CD4-positive, alpha-beta memory T cell (primary cell): ENCODE data around the gene NF1. TPM values are rescaled to one million over a fixed set of nuclear protein-coding genes. Genes with fewer than 3 reads are reported as not detected.

Source experiments
- CTCF ChIA-PET: fragments of 350-600 bp; sonication (Branson Sonifier 250); formaldehyde crosslinking; loops from one replicate; lab custom pipeline; 2021; ENCODE audit warnings: inconsistent platforms; ENCODE audit not compliant: partially characterized antibody; lab: Charles Lee
- POLR2A ChIA-PET: fragments of 350-600 bp; sonication (Branson Sonifier 250); formaldehyde crosslinking; loops from one replicate; lab custom pipeline; 2021; ENCODE audit not compliant: partially characterized antibody; lab: Charles Lee
- DNase-seq, 5 donors: peaks; one replicate each; pipeline versions ENCODE4 v3.0.0 to v3.0.0-alpha.2; 2020 to 2022; ENCODE audit warnings: mixed read lengths in 1 of 5
- H3K27ac ChIP-seq: one replicate; pipeline ENCODE4 v1.7.0; 2013; ENCODE audit warnings: low read depth, low read length
- H3K27me3 ChIP-seq: 2 replicates; pipeline ENCODE4 v1.7.0; 2013; ENCODE audit warnings: mild to moderate bottlenecking, low read length, moderate library complexity; ENCODE audit not compliant: insufficient read depth
- H3K36me3 ChIP-seq: 2 replicates; pipeline ENCODE4 v1.7.0; 2013; ENCODE audit warnings: mild to moderate bottlenecking, low read length, moderate library complexity; ENCODE audit not compliant: insufficient read depth
- H3K4me1 ChIP-seq: 2 replicates; pipeline ENCODE4 v1.7.0; 2013; ENCODE audit warnings: mild to moderate bottlenecking, low read length, moderate library complexity; ENCODE audit not compliant: insufficient read depth
- H3K4me3 ChIP-seq, 2 donors: one replicate each; pipeline ENCODE4 v1.7.0; 2013; ENCODE audit warnings: low read length in 2 of 2, mild to moderate bottlenecking in 1 of 2
- H3K9me3 ChIP-seq, 2 donors: one replicate each; pipeline ENCODE4 v1.7.0; 2013; ENCODE audit warnings: low read length in 2 of 2, control low read depth in 1 of 2; ENCODE audit not compliant: control insufficient read depth in 1 of 2
- H3K27ac Mint-ChIP-seq, 7 donors: one replicate each; pipeline ENCODE4 v1.8.0; 2020 to 2021; ENCODE audit warnings: mixed read lengths in 7 of 7, mild to moderate bottlenecking in 6 of 7, inconsistent platforms in 3 of 7, moderate library complexity in 3 of 7
- H3K27me3 Mint-ChIP-seq, 2 donors: one replicate each; pipeline ENCODE4 v1.8.0; 2020 to 2021; ENCODE audit warnings: mixed read lengths in 2 of 2
- H3K36me3 Mint-ChIP-seq, 2 donors: one replicate each; pipeline ENCODE4 v1.8.0; 2020 to 2021; ENCODE audit warnings: mixed read lengths in 2 of 2, inconsistent platforms in 1 of 2, mild to moderate bottlenecking in 1 of 2
- H3K4me1 Mint-ChIP-seq, 4 donors: one replicate each; pipeline ENCODE4 v1.8.0; 2020 to 2021; ENCODE audit warnings: mixed read lengths in 4 of 4, mild to moderate bottlenecking in 1 of 4
- H3K4me3 Mint-ChIP-seq, 8 donors: one replicate each; pipeline ENCODE4 v1.8.0; 2020 to 2021; ENCODE audit warnings: mixed read lengths in 8 of 8, mild to moderate bottlenecking in 7 of 8, moderate library complexity in 6 of 8, inconsistent platforms in 3 of 8
- H3K9me3 Mint-ChIP-seq, 8 donors: one replicate each; pipeline ENCODE4 v1.8.0; 2020 to 2021; ENCODE audit warnings: mixed read lengths in 8 of 8, mild to moderate bottlenecking in 5 of 8, inconsistent platforms in 3 of 8, moderate library complexity in 1 of 8
- intact Hi-C: fragments of 100-400 bp; cut with micrococcal nuclease; formaldehyde crosslinking; loops from one replicate; pipeline ENCODE4 v1.15.1; 2023
- polyA plus RNA-seq, 2 donors: library from polyadenylated mRNA; unstranded; fragments of 300-500 nt; fragmentation: Illumina TruSeq; gene quantifications; one replicate each; pipeline ENCODE4 v1.2.3, GENCODE V29; 2021
- total RNA-seq, 2 experiments: library from RNA; stranded (reverse); gene quantifications; one replicate each; pipeline ENCODE4 v1.2.3, GENCODE V29; 2021

NF1 gene
- total and polyA plus RNA-seq, 4 experiments from 2014 or later = 5.5 to 52.4 (median 27.9) TPM

DNA sequence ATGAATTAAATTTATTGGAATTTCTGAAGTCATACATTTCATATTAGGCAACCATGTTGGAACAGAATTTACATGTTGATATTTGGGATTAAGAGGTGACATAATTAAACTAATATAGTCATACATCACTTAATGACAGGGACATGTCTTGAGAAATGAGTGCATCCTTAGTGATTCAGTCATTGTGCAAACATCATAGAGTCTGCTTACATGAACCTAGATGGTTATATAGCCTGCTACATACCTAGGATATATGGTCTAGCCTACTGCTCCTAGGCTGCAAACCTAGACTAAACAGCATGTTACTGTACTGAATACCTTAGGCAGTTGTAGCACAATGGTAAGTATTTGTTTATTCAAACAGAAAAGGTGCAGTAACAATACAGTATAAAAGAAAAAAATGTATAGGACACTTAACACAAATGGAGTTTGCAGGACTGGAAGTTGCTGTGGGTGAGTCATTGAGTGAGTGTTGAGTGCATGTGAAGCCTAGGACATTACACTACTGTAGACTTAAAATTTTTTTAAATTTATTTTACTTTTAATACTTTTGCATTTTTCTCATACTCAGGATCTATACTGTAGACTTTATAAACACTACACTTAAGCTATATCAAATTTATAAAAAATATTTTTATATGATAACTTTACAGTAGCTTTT is 116.7 kb downstream of the NF1 start:
- no peaks in the 10 kb centered on the region for H3K9me3 Mint-ChIP-seq
- Histone ChIP-seq H3K4me3 (no peak overlapping the region), H3K27ac (no peak overlapping the region), H3K4me1 (no peaks in the 10 kb centered on the region), H3K9me3 (no peaks in the 10 kb centered on the region), H3K36me3 (no peaks in the 10 kb centered on the region), H3K27me3 (no peaks in the 10 kb centered on the region)
- intact Hi-C loops = loop anchor here (10.0 kb wide), 1 partner anchor 737 kb away; the partner anchor contains the start of gene GOSR1
- H3K27me3 Mint-ChIP-seq = no peaks in the 10 kb centered on the region
- H3K36me3 Mint-ChIP-seq = no peaks in the 10 kb centered on the region
- POLR2A ChIA-PET = no interaction called here
- CTCF ChIA-PET = interaction anchor here (0.6 to 1.5 kb wide), 4 partner anchors 55 to 383 kb away, joined by 3 to 5 read pairs (median 4); no protein-coding TSS in a partner anchor
- no peak for DNase-seq
- no peak overlapping the region for H3K27ac Mint-ChIP-seq
- H3K4me1 Mint-ChIP-seq = no peaks in the 10 kb centered on the region
- no peak overlapping the region for H3K4me3 Mint-ChIP-seq

- Mint-ChIP-seq H3K4me1 (no peaks in the 10 kb centered on the region), H3K4me3 (no peak overlapping the region), H3K27me3 (no peaks in the 10 kb centered on the region), H3K9me3 (no peaks in the 10 kb centered on the region), H3K27ac (no peak overlapping the region), H3K36me3 (peaks cover 0 to 4% of the 10 kb centered on the region in 2 donors)
- Histone ChIP-seq H3K27me3 (no peaks in the 10 kb centered on the region), H3K27ac (no peak overlapping the region), H3K4me1 (no peaks in the 10 kb centered on the region), H3K9me3 (no peaks in the 10 kb centered on the region), H3K4me3 (no peak overlapping the region), H3K36me3 (no peaks in the 10 kb centered on the region)
- intact Hi-C loops = loop anchor here (1.0 to 10.0 kb wide), 4 partner anchors 106 to 741 kb away; partner anchors contain the start of genes EVI2A and GOSR1
- POLR2A ChIA-PET = interaction anchor here (1.3 kb wide), 1 partner anchor 208 kb away, joined by 4 read pairs; no protein-coding TSS in a partner anchor
- CTCF ChIA-PET = interaction anchor here (0.6 to 5.3 kb wide), 17 partner anchors 11 to 739 kb away, joined by 3 to 44 read pairs (median 4); partner anchors contain the start of genes GOSR1 and NF1
- DNase-seq = peak in 4 of 5 donors; percentile 21 to 33 (median 24)
Observed at GRCh38 chr17:31216031-31216751, 121.4 kb downstream of the NF1 start.

DNA sequence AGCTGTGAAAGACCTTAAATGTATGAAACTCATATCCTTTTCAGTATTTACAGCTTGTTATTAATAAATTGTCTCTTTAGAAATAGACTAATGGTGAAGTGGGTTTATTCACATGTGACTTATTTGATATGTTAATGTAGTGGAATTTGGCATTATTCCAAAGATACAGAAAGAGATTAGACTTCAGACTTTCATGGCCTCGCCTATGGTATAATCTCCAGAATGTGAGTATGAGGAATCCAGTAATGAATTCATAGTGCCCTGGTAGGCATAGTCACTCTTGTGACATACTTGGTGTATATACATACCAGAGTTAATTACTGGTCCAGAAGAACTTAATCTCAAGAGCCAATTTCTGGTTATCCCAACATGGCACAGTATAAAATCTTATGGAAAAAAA is 129.6 kb downstream of the NF1 start:
- Mint-ChIP-seq H3K9me3 (no peaks in the 10 kb centered on the region), H3K27ac (no peak overlapping the region), H3K4me3 (no peak overlapping the region), H3K27me3 (no peaks in the 10 kb centered on the region), H3K4me1 (peaks cover 0 to 7% (median 2%) of the 10 kb centered on the region in 4 donors), H3K36me3 (peaks cover 6 to 12% of the 10 kb centered on the region in 2 donors)
- H3K36me3 ChIP-seq = no peaks in the 10 kb centered on the region
- H3K4me1 ChIP-seq = no peaks in the 10 kb centered on the region
- no peak for DNase-seq
- no peaks in the 10 kb centered on the region for H3K9me3 ChIP-seq
- POLR2A ChIA-PET = no interaction called here
- H3K27me3 ChIP-seq = no peaks in the 10 kb centered on the region
- H3K4me3 ChIP-seq = no peak overlapping the region
- intact Hi-C loops = no loop called here
- H3K27ac ChIP-seq = no peak overlapping the region
- CTCF ChIA-PET = interaction anchor here (1.2 kb wide), 1 partner anchor 9 kb away, joined by 3 read pairs; no protein-coding TSS in a partner anchor

DNA sequence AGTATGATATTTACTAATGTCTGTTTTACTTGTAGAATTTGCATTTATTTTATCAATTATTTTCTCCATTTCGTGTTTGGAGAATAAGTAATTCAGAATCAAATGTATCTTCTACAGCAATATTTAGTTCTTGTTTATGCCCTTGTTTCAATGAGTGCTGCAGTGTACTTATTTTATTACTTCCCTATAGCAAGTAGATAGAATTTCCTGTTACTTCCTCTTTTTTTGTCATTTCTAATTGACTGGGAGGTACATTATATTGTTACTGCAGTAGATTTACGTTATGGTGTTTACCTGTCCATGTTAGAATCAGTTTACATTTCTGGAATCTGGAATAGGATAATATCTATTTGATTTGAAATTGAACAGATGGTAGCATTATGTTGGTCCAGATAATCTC is 131.1 kb downstream of the NF1 start:
- no peaks in the 10 kb centered on the region for H3K36me3 ChIP-seq
- intact Hi-C loops = no loop called here
- Mint-ChIP-seq H3K4me3 (no peak overlapping the region), H3K36me3 (peaks cover 10 to 17% of the 10 kb centered on the region in 2 donors), H3K27me3 (no peaks in the 10 kb centered on the region), H3K4me1 (peaks cover 0 to 7% (median 2%) of the 10 kb centered on the region in 4 donors), H3K27ac (no peak overlapping the region), H3K9me3 (no peaks in the 10 kb centered on the region)
- no peak overlapping the region for H3K27ac ChIP-seq
- H3K9me3 ChIP-seq = no peaks in the 10 kb centered on the region
- H3K4me1 ChIP-seq = no peaks in the 10 kb centered on the region
- POLR2A ChIA-PET = no interaction called here
- DNase-seq = no peak
- H3K4me3 ChIP-seq = no peak overlapping the region
- H3K27me3 ChIP-seq = no peaks in the 10 kb centered on the region
- CTCF ChIA-PET = no interaction called here

- Mint-ChIP-seq H3K9me3 (no peaks in the 10 kb centered on the region), H3K27me3 (no peaks in the 10 kb centered on the region), H3K4me3 (no peak overlapping the region), H3K36me3 (peaks cover 13 to 17% of the 10 kb centered on the region in 2 donors), H3K27ac (no peak overlapping the region), H3K4me1 (peaks cover 0 to 7% (median 2%) of the 10 kb centered on the region in 4 donors)
- Histone ChIP-seq H3K36me3 (no peaks in the 10 kb centered on the region), H3K27me3 (no peaks in the 10 kb centered on the region), H3K4me1 (no peaks in the 10 kb centered on the region), H3K9me3 (no peaks in the 10 kb centered on the region), H3K4me3 (no peak overlapping the region), H3K27ac (no peak overlapping the region)
- POLR2A ChIA-PET = no interaction called here
- CTCF ChIA-PET = interaction anchor here (1.4 to 2.7 kb wide), 2 partner anchors 10 to 146 kb away, joined by 4 to 19 read pairs; no protein-coding TSS in a partner anchor
- intact Hi-C loops = no loop called here
- DNase-seq = no peak
Observed at GRCh38 chr17:31226373-31226772, 131.6 kb downstream of the NF1 start.

DNA sequence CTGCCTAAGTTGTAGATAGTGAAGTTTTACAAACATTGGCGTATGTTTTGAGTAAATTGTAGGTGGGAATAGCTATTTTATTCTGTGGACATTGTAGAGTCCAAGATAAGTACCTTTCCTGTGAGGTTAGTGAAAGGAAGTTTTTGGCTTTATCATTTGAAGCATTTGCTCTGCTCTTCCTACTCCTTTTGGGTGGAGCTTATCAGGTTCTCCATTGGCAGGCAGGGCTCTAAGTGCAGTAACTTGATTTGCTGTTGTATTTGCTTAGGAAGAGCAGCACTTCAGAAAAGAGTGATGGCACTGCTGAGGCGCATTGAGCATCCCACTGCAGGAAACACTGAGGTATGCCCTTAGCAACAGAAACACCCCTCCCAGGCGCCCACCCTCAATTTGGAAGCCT is 132.2 kb downstream of the NF1 start:
- H3K4me3 Mint-ChIP-seq = no peak overlapping the region
- CTCF ChIA-PET = interaction anchor here (1.4 to 2.7 kb wide), 2 partner anchors 11 to 146 kb away, joined by 4 to 19 read pairs; no protein-coding TSS in a partner anchor
- H3K27ac ChIP-seq = no peak overlapping the region
- H3K27me3 Mint-ChIP-seq = no peaks in the 10 kb centered on the region
- H3K9me3 Mint-ChIP-seq = no peaks in the 10 kb centered on the region
- peaks cover 0 to 7% (median 2%) of the 10 kb centered on the region in 4 donors for H3K4me1 Mint-ChIP-seq
- intact Hi-C loops = no loop called here
- no peaks in the 10 kb centered on the region for H3K9me3 ChIP-seq
- H3K27me3 ChIP-seq = no peaks in the 10 kb centered on the region
- no peaks in the 10 kb centered on the region for H3K4me1 ChIP-seq
- no peak for DNase-seq
- H3K27ac Mint-ChIP-seq = no peak overlapping the region
- POLR2A ChIA-PET = no interaction called here
- H3K36me3 Mint-ChIP-seq = peaks cover 18 to 20% of the 10 kb centered on the region in 2 donors
- H3K36me3 ChIP-seq = no peaks in the 10 kb centered on the region
- H3K4me3 ChIP-seq = no peak overlapping the region

DNA sequence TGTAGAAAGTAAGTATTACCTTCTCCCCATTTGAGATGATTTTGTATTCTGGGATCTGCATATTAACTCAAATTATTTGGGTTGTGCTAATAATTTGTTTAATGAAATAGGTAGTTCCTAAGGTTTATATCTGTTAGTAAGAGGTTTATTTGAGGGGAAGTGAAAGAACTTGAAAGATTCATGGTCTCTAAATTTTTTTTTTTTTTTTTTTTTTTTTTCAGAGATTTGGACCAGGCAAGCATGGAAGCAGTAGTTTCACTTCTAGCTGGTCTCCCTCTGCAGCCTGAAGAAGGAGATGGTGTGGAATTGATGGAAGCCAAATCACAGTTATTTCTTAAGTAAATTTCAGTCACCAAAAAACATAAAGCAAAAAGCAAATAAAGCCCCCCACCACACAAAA is 137.1 kb downstream of the NF1 start:
- Mint-ChIP-seq H3K9me3 (no peaks in the 10 kb centered on the region), H3K36me3 (peaks cover 34 to 35% of the 10 kb centered on the region in 2 donors), H3K4me3 (no peak overlapping the region), H3K27me3 (no peaks in the 10 kb centered on the region), H3K27ac (no peak overlapping the region), H3K4me1 (peaks cover 0 to 3% (median 0%) of the 10 kb centered on the region in 4 donors)
- Histone ChIP-seq H3K27ac (no peak overlapping the region), H3K4me1 (no peaks in the 10 kb centered on the region), H3K27me3 (no peaks in the 10 kb centered on the region), H3K9me3 (no peaks in the 10 kb centered on the region), H3K36me3 (peaks cover 4% of the 10 kb centered on the region), H3K4me3 (no peak overlapping the region)
- DNase-seq = no peak
- intact Hi-C loops = no loop called here
- ChIA-PET CTCF (no interaction called here), POLR2A (no interaction called here)
